Colonic mucosa (tissue), 4 donors: ENCODE results near the gene ETV3. TPM values are rescaled to one million over a fixed set of nuclear protein-coding genes. Genes with fewer than 3 reads are reported as not detected.

Source experiments
- DNase-seq: peaks from one replicate; pipeline ENCODE4 v3.0.0-alpha.2; 2020
- H3K27ac ChIP-seq: fragments of 200-600 bp; one replicate; pipeline ENCODE4 v1.8.0; 2021
- H3K27me3 ChIP-seq: fragments of 200-600 bp; one replicate; pipeline ENCODE4 v1.8.0; 2021
- H3K36me3 ChIP-seq: fragments of 200-600 bp; one replicate; pipeline ENCODE4 v1.8.0; 2021
- H3K4me1 ChIP-seq: fragments of 200-600 bp; one replicate; pipeline ENCODE4 v1.8.0; 2021; ENCODE audit warnings: mild to moderate bottlenecking
- H3K4me3 ChIP-seq: fragments of 200-600 bp; one replicate; pipeline ENCODE4 v1.8.0; 2021
- H3K9ac ChIP-seq, 2 donors: one replicate each; pipeline ENCODE4 v1.7.0; 2013; ENCODE audit warnings: control low read depth in 2 of 2, low read depth in 2 of 2, low read length in 2 of 2
- H3K9me3 ChIP-seq: fragments of 200-600 bp; one replicate; pipeline ENCODE4 v1.8.0; 2021
- intact Hi-C: fragments of 100-400 bp; cut with DNase I; formaldehyde crosslinking; loops from one replicate; pipeline ENCODE4 v1.14.1; 2022
- total RNA-seq, 2 donors: library from RNA; stranded (reverse); fragmentation: NEBNext Ultra II Directional in 1 of 2; extraction: Animal tissue kit (Norgen Biotek cat#: 25700) in 1 of 2; gene quantifications; one replicate each; pipeline ENCODE4 v1.2.1, GENCODE V29; 2021
- TF ChIP-seq, protein P1 (sequence below): fragments of 200-600 bp; IDR thresholded peaks from one replicate; pipeline ENCODE4 v1.8.0; 2022; ENCODE audit warnings: antibody characterized with exemption, mild to moderate bottlenecking
- donor health status: healthy.
- donor health status: DM: no; HTN: no; CAD: no.
- donor health status: DM: no; HTN: no; CAD: no.

ETV3 gene
- total RNA-seq, 2 donors from 2014 or later = 20.7 to 38.7 TPM

- Histone ChIP-seq H3K27ac (no peak overlapping the region), H3K9me3 (no peaks in the 10 kb centered on the region), H3K4me3 (no peak overlapping the region), H3K27me3 (peaks cover 5% of the 10 kb centered on the region), H3K36me3 (no peaks in the 10 kb centered on the region), H3K4me1 (no peaks in the 10 kb centered on the region), H3K9ac (no peak overlapping the region)
- DNase-seq = no peak
- intact Hi-C loops = no loop called here
- TF ChIP-seq, protein P1, sequence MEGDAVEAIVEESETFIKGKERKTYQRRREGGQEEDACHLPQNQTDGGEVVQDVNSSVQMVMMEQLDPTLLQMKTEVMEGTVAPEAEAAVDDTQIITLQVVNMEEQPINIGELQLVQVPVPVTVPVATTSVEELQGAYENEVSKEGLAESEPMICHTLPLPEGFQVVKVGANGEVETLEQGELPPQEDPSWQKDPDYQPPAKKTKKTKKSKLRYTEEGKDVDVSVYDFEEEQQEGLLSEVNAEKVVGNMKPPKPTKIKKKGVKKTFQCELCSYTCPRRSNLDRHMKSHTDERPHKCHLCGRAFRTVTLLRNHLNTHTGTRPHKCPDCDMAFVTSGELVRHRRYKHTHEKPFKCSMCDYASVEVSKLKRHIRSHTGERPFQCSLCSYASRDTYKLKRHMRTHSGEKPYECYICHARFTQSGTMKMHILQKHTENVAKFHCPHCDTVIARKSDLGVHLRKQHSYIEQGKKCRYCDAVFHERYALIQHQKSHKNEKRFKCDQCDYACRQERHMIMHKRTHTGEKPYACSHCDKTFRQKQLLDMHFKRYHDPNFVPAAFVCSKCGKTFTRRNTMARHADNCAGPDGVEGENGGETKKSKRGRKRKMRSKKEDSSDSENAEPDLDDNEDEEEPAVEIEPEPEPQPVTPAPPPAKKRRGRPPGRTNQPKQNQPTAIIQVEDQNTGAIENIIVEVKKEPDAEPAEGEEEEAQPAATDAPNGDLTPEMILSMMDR = no peak
Measured at GRCh38 chr1:157106813-157107189, 31.4 kb downstream of the ETV3 start.

DNA sequence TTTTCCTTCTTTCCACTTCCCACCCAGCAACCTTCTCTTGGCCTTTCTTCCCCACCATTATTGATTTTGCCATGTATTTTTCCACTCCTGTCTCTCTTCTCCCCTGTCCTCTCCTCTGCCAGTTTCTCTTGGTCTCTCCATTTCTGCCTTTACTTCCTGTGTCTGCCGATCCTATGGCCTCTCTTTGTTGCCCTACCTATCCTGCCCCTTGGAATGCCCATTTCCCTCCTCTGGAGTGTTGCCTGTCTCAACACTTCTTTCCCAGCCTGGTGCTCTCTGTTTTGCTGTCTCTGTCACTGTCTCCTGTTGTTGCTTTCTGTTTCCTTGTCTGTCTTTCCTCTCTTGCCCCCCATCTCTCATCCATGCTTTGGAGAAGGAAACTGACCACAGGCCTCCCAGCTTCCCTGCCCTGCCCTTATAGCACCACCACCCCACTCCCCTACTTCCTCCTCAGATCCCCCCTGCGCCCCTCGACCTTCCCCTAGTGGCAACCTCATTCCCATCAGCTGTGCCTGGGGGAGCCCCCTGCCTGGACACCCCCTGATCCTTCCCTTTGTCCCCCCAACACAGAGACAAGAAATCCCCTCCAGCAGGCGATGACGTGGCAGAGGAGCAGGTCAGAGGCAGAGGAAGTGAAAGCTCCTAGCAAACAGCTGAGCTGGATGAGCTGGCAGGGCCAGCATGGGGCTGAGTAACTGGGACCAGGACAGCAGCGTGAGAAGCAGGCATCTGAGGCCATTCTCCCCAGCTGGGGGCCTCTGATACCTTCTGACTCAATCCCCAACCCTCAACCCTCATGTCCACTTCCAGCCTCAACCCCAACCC, 32.0 kb downstream of the ETV3 start:
- Histone ChIP-seq H3K27ac (no peak overlapping the region), H3K4me3 (no peak overlapping the region), H3K36me3 (no peaks in the 10 kb centered on the region), H3K27me3 (peaks cover 5% of the 10 kb centered on the region), H3K9me3 (no peaks in the 10 kb centered on the region), H3K9ac (no peak overlapping the region), H3K4me1 (no peaks in the 10 kb centered on the region)
- intact Hi-C loops = no loop called here
- no peak for DNase-seq
- TF ChIP-seq, protein P1 = no peak

DNA sequence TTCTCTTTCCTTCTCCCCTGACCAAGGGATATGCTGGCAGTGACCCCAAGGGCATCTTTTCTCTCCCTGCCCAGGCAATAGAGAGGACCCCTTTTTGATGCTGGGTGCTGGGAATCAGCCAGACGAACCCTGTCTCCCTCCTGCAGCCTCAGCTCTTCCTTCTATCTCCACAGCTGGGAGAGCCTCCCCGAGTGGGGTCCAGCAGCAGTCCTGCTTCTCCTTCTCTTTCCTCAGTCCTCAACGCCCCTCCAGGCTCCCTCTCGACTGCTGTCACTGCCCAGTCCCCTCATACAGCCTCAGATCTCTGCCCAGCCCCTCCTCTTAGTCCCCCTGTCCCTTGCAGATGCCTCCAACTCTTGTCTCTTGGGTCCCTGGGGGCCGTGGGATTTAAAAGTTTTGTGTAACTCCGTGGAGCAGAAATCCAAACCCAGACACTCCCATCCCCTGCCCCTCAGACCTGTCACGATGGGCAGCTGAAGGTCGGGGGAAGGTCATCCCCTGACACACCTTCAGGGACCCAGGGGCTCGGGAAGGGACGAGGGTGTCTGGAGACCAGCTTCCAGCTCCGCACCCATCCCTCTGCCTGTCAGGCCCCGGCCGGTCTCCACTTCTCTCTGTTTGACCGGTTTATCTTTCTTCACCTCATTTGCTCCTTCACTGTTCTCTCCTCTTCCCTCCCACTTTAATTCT, 32.8 kb downstream of the ETV3 start:
- H3K9ac ChIP-seq = no peak overlapping the region
- DNase-seq = no peak
- H3K27me3 ChIP-seq = peaks cover 5% of the 10 kb centered on the region
- H3K4me1 ChIP-seq = no peaks in the 10 kb centered on the region
- H3K27ac ChIP-seq = no peak overlapping the region
- no peaks in the 10 kb centered on the region for H3K9me3 ChIP-seq
- no peak overlapping the region for H3K4me3 ChIP-seq
- intact Hi-C loops = no loop called here
- TF ChIP-seq, protein P1 = no peak
- no peaks in the 10 kb centered on the region for H3K36me3 ChIP-seq

GRCh38 chr1:157104598-157105293, 33.4 kb downstream of the ETV3 start:
- no peak for DNase-seq
- Histone ChIP-seq H3K4me3 (no peak overlapping the region), H3K36me3 (no peaks in the 10 kb centered on the region), H3K9ac (no peak overlapping the region), H3K9me3 (no peaks in the 10 kb centered on the region), H3K27ac (no peak overlapping the region), H3K27me3 (peaks cover 5% of the 10 kb centered on the region), H3K4me1 (no peaks in the 10 kb centered on the region)
- TF ChIP-seq, protein P1 = no peak
- intact Hi-C loops = no loop called here

GRCh38 chr1:157103268-157103667, 34.9 kb downstream of the ETV3 start:
- H3K36me3 ChIP-seq = no peaks in the 10 kb centered on the region
- no peak for DNase-seq
- no peak overlapping the region for H3K4me3 ChIP-seq
- no peak overlapping the region for H3K9ac ChIP-seq
- no peaks in the 10 kb centered on the region for H3K9me3 ChIP-seq
- no peak overlapping the region for H3K27ac ChIP-seq
- peaks cover 5% of the 10 kb centered on the region for H3K27me3 ChIP-seq
- intact Hi-C loops = no loop called here
- TF ChIP-seq, protein P1 = no peak
- H3K4me1 ChIP-seq = no peaks in the 10 kb centered on the region
